CD4-positive, alpha-beta T cell treated with Interferon alpha-2 for 1 hour (primary cell): ENCODE data around the gene ENTPD8.

Experiments
- DNase-seq, 2 donors: peaks; one replicate each; pipeline ENCODE4 v3.0.0-alpha.2; 2020 to 2022

ENTPD8 gene

GRCh38 chr9:137441289-137441934 is at the start of gene ENTPD8:
TSS of gene ENTPD8 (minus strand) at chr9:137441357. CDS start at chr9:137438285, 3,072 bp downstream.
- no peak for DNase-seq

GRCh38 chr9:137490532-137491186 is 49.5 kb upstream of the ENTPD8 start:
- no peak for DNase-seq

- no peak for DNase-seq
Observed at GRCh38 chr9:137488906-137489305, 47.7 kb upstream of the ENTPD8 start.

- DNase-seq: no peak
Observed at GRCh38 chr9:137488327-137488653, 47.1 kb upstream of the ENTPD8 start.

GRCh38 chr9:137487454-137488326 is 46.5 kb upstream of the ENTPD8 start:
- DNase-seq: no peak

GRCh38 chr9:137486545-137487453 is 45.6 kb upstream of the ENTPD8 start:
- DNase-seq: no peak

GRCh38 chr9:137486141-137486490 is 45.0 kb upstream of the ENTPD8 start:
- DNase-seq: no peak

GRCh38 chr9:137485343-137486140 is 44.4 kb upstream of the ENTPD8 start:
- no peak for DNase-seq

GRCh38 chr9:137484551-137485315 is 43.6 kb upstream of the ENTPD8 start:
- no peak for DNase-seq

- no peak for DNase-seq
Observed at GRCh38 chr9:137482094-137482781, 41.1 kb upstream of the ENTPD8 start.

- no peak for DNase-seq
Observed at GRCh38 chr9:137480686-137481683, 39.8 kb upstream of the ENTPD8 start.

GRCh38 chr9:137479892-137480685 is 38.9 kb upstream of the ENTPD8 start:
- no peak for DNase-seq

GRCh38 chr9:137478962-137479861 is 38.1 kb upstream of the ENTPD8 start:
- DNase-seq: no peak

GRCh38 chr9:137478613-137478961 is 37.4 kb upstream of the ENTPD8 start:
- DNase-seq: no peak

- no peak for DNase-seq
Observed at GRCh38 chr9:137477778-137478612, 36.8 kb upstream of the ENTPD8 start.

GRCh38 chr9:137476856-137477255 is 35.7 kb upstream of the ENTPD8 start:
- no peak for DNase-seq
